GM19467 (cell line): ENCODE data around the gene STXBP6.

Experiments used
- ATAC-seq: cut with Tn5 transposase; IDR thresholded peaks from one replicate; pipeline ENCODE4 v1.9.1; 2021; ENCODE audit warnings: mild to moderate bottlenecking, moderate library complexity; ENCODE audit not compliant: unreplicated experiment

Gene STXBP6

DNA sequence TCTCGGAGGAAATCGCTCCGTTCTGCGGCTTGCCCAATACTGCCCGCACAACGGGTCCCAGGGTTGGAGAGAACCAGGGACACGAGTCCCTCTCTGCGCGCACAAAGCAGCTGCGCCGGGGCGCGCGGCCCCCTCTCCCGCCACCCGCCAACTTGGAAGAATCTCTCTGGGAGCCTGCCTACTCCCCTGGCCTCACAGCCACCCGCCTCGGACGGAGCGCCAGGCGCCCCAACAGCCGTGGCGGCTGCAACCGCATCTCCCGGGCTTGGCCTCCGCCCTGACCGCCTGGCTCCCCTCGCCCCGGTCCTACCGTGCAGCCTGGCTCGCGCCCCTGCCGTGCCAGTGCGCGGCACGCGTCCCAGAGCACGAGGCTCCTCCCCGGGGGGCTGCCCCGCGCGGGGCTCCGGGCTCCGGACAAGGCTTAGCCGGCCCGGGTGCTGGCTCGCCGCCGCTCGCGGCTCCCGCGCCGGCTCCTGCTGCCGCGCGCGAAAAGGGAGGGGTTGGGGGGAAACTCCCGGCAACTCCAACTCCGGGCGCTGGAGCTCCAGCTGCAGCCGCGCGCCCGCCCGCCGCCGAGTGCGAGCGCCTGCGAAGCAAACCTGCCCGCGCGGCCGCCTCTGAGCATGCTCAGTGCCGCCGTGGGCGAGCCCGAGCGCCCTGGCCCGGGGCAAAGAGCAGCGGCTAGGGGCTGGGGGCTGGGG, at the start of gene STXBP6:
TSS of gene STXBP6 (minus strand) at position 580 of the 701 bp plus-strand sequence. CDS start 75,329 bp downstream, outside the sequence.
- no peak for ATAC-seq

- ATAC-seq, result no peak
Observed at GRCh38 chr14:25097120-25097519, 47.2 kb upstream of the STXBP6 start.

- no peak for ATAC-seq
Observed at GRCh38 chr14:25095736-25096437, 45.9 kb upstream of the STXBP6 start.

DNA sequence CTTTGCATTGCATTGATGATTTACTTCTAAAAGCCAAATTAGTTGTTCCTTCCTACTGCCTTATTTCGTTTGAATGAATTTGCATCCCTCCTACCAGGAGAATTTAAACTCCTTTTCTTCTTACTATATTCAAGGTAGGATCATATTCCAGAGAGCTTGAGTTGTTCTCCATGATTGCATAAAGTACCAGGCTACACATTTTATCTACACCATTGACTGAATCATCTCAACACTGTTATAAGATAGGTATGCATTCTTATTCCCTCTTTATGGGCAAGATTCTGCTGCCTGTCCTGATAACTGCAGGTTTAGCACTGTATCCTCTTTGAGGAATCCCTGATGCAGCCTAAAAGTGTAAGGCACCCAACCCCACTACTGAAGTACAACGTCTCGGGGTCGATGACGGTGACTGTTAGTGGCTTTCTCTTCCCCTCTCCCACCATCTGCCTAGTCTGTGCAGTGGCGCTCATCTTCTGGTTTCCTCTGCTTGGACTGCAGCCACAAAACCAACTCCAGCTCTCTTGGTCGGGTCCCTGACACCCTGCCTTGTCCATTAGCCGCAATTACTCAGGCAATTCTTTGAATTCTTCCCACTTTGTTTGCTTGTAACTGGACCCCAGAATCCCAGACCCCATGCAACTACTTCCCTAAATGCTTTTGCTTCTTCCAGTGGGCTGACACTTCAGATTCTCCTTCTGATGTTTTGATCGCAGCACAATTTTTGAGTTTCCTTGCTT, 44.4 kb upstream of the STXBP6 start:
- no peak for ATAC-seq

DNA sequence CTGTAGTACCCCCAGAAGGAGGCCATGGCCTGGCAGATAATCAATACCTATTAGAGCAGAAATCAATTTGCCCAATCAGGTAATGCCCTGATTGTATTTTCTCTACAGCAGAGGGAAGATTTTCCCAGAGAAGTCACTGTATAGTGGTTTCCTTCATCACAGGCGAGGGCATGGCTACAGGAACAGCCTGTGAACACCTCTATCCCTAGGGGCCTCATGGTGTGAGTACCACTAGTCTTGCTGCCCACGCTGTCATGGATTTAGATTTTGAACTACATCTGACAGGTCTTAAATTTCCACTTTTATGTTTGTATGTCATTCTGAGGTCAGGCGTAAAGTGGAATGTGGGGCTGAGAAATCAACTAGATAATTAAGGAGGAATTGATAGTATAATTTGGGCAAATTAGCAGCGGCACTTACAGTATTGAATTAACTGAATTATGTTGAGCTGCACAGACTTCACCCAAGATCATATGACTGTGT, 42.4 kb upstream of the STXBP6 start:
- ATAC-seq, result no peak

- ATAC-seq, result no peak
Observed at GRCh38 chr14:25090716-25091454, 40.9 kb upstream of the STXBP6 start.

- no peak for ATAC-seq
Observed at GRCh38 chr14:25090256-25090655, 40.3 kb upstream of the STXBP6 start.

GRCh38 chr14:25089496-25089895, 39.5 kb upstream of the STXBP6 start:
- no peak for ATAC-seq

GRCh38 chr14:25086821-25087396, 37.0 kb upstream of the STXBP6 start:
- ATAC-seq, result no peak

GRCh38 chr14:25086081-25086480, 36.1 kb upstream of the STXBP6 start:
- ATAC-seq, result no peak

GRCh38 chr14:25080682-25081081, 30.7 kb upstream of the STXBP6 start:
- ATAC-seq, result no peak

DNA sequence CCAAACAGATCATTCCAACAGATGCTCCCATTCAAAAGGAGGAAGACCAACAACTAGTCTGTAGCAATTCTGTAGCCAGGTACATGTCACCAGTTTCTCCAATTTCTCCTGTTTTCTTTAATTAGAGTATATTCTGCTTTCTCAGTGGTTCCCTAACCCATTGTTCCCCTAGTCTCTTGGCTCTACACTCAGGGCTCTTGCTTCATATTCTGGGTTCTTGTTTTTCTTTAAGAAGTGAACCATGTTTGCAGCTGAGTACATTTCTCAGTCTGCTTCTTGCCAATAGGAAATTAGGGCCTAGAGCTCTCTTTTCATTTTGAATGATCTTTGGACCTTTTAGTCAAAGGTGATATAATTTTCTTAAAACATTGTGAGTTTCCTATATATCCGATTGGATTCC, 29.4 kb upstream of the STXBP6 start:
- ATAC-seq, result no peak

GRCh38 chr14:25074099-25074685, 24.2 kb upstream of the STXBP6 start:
- no peak for ATAC-seq

- ATAC-seq, result no peak
Observed at GRCh38 chr14:25069879-25070278, 19.9 kb upstream of the STXBP6 start.

- no peak for ATAC-seq
Observed at GRCh38 chr14:25067600-25067999, 17.7 kb upstream of the STXBP6 start.

- ATAC-seq, result no peak
Observed at GRCh38 chr14:25062022-25062321, 12.0 kb upstream of the STXBP6 start.

DNA sequence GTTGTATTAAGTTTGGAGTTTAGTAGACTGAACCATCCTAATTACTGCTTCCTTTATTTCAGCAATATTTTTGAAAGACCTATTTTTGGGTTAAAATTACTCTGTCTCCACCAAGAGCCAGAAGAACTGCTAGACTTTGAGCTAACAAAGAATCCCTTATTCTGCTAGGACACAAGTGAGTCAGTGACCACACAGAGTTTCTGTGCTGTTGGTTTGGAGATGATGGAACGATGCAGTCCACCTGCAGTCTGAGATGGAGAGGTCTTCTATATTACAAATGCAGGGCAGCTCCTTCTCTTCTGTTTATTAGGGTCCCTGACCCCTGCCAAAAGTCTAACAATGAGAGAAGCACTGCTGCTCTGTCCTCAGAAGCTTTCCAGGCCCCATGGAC, 6.7 kb upstream of the STXBP6 start:
- ATAC-seq, result no peak

GRCh38 chr14:25055992-25056687, 6.2 kb upstream of the STXBP6 start:
- no peak for ATAC-seq

- ATAC-seq, result no peak
Observed at GRCh38 chr14:25055005-25055404, 5.1 kb upstream of the STXBP6 start.

DNA sequence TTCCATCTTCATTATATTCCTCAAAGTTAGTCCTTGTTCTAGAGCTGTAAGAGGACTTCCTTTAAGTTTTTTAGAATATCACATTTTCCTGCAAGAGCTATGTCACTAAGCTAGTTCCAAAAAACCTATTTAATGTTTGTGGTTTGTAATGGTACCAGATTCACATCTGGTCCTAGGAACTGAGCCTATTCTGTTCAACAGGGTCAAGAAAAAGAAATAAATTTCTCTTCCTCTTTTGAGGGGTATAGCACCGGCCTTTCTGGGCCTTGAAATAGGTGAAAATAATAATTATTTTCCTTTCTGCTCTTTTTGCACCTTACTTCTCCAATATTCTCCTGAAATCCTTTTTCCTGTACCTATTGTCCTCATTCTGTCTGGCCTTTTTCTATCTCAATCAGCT, 3.6 kb upstream of the STXBP6 start:
- no peak for ATAC-seq
